ENCODE measurements around the gene PUM2.
"Not testable (repeated sequence)": the region's sequence is repeated elsewhere in the genome, so short reads cannot be mapped to it uniquely, and the experiment has no call there.

PUM2 gene

DNA sequence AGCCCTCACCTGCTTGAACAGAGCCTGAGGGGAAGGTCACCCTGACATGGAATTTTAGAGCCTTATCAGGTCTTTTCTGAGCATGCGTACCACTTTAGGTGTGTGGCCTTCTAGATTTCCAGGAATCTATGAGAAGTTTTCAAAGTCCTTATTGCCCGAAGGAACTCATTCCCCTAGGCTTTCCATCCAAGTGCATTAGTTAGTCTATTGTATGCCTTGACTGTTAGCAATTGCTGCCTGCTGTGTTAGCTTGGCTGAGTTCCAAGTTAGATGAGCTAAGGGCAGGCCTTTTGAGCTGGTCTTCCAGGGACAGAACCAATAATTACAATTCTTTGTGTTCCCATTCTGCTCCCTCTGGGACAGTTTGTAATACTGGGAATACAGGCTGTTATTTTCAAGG, 30.8 kb upstream of the PUM2 start:
- H3K27ac Mint-ChIP-seq: no peak overlapping the region
- H3K36me3 Mint-ChIP-seq (ENCODE audit: insufficient read depth): peaks cover 4% of the 10 kb centered on the region
- peaks cover 0 to 8% of the 10 kb centered on the region in 2 donors for H3K4me1 Mint-ChIP-seq (ENCODE audit: low read depth in 2 of 2)
- peaks cover 13 to 16% of the 10 kb centered on the region in 2 donors for H3K27me3 Mint-ChIP-seq
- DNase-seq: no peak
- H3K9me3 Mint-ChIP-seq: no peaks in the 10 kb centered on the region
- no peak overlapping the region for H3K4me3 Mint-ChIP-seq
- no peak for ATAC-seq (replicated peaks)

DNA sequence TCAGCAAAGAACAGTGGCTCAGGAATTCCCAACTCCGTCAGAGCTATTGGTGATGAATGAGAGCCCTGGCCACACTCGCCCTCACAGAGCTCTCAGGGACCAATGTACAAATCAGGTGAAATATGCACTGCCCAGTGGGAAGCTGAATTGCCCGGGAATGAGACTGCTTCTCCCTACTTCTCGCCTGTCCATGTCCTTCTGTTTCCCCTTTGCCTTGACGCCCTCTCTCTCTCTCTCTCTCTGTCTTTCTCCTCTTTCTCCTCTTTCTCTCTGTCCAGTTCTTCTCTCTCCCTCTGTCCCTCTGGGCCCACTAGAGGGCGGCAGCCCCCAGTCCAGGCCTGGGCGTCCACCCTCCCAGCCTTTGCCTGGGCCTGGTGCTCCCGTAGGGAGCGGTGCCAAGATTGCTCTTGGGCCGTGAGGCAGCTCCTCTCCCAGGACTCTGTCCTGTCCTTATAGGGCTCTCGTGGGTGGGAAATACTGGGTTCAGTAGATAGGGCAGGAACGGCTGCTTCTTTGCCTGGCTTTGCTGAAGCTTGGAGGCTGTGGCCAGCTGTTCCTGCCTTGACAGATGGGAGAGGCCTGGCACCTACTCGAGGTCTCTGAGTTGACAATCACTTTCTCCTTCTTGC, 28.4 kb upstream of the PUM2 start:
- ATAC-seq (replicated peaks) (no peak), DNase-seq (no peak)
- Mint-ChIP-seq H3K9me3 (no peaks in the 10 kb centered on the region), H3K27me3 (peaks cover 13 to 22% of the 10 kb centered on the region in 2 donors), H3K4me3 (no peak overlapping the region), H3K27ac (no peak overlapping the region), H3K4me1 (ENCODE audit: low read depth in 2 of 2) (peaks cover 0 to 5% of the 10 kb centered on the region in 2 donors), H3K36me3 (ENCODE audit: insufficient read depth) (peaks cover 4% of the 10 kb centered on the region)

DNA sequence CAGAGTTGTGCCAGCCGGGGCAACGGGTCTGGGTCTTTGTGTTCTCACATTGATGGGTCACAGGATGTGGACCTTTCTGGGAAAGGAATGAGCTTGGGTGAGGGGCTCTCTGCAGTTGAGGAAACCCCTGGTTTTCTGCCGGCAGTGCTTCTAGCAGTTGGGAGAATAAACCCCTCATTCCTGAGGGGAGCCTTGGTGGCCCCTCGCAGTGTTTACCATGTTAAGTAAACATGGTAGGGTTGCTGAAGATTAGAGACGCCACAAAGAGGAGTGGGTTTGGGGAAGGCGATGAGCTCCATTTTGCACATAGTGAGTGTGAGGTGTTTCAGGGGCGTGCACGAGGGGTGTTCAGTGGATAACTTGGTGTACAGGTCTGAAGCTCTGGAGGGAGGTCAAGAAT, 27.7 kb upstream of the PUM2 start:
- H3K4me1 Mint-ChIP-seq (ENCODE audit: low read depth in 2 of 2): peaks cover 0 to 4% of the 10 kb centered on the region in 2 donors
- H3K36me3 Mint-ChIP-seq (ENCODE audit: insufficient read depth): peaks cover 4% of the 10 kb centered on the region
- no peak for ATAC-seq (replicated peaks)
- no peak overlapping the region for H3K27ac Mint-ChIP-seq
- no peak for DNase-seq
- peaks cover 13 to 22% of the 10 kb centered on the region in 2 donors for H3K27me3 Mint-ChIP-seq
- H3K4me3 Mint-ChIP-seq: no peak overlapping the region
- H3K9me3 Mint-ChIP-seq: no peaks in the 10 kb centered on the region

DNA sequence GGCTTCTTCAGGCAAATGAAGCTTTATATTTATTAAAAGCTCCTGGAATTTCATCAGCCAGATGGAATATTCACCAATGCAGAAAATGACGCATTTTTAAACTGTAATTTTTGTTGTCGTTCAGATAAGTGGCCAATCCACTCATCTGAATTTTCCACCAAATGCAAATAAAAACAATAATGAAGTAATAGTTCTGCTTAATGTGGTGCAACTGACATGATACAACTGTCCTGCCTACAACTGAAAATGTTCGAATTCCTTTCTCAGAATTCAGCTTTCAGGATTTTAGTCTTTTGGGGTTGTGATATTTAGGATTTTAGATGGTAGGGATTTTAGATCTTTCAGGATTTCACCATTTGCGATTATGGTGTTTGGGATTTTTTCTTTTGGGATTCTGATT, 27.1 kb upstream of the PUM2 start:
- Mint-ChIP-seq H3K27me3 (peaks cover 13 to 22% of the 10 kb centered on the region in 2 donors), H3K27ac (no peak overlapping the region), H3K9me3 (no peaks in the 10 kb centered on the region), H3K4me3 (no peak overlapping the region), H3K4me1 (ENCODE audit: low read depth in 2 of 2) (no peaks in the 10 kb centered on the region), H3K36me3 (ENCODE audit: insufficient read depth) (peaks cover 4% of the 10 kb centered on the region)
- no peak for ATAC-seq (replicated peaks)
- DNase-seq: no peak

DNA sequence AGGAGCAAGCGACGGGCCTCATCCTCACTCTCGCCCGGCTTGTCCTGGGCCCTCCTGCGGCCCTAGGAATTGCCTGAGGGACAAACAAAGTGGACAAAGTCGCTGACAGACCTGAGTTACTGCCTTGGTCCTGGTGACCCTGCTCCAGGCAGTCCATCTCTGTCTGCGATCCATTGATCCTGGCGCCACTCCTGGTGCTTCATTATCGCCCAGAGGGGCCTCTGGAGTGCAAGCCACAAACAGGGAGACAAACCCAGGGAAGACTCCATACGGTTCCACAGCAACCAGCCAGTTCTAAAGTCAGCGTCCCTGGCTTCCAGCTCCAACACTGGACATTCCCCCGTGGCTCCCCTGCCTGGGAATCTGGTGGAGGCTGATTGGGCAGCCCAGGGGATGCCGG, 24.3 kb upstream of the PUM2 start:
- DNase-seq; H3K36me3 Mint-ChIP-seq (ENCODE audit: insufficient read depth): not testable (repeated sequence)
- peaks cover 29 to 32% of the 10 kb centered on the region in 2 donors for H3K27me3 Mint-ChIP-seq

DNA sequence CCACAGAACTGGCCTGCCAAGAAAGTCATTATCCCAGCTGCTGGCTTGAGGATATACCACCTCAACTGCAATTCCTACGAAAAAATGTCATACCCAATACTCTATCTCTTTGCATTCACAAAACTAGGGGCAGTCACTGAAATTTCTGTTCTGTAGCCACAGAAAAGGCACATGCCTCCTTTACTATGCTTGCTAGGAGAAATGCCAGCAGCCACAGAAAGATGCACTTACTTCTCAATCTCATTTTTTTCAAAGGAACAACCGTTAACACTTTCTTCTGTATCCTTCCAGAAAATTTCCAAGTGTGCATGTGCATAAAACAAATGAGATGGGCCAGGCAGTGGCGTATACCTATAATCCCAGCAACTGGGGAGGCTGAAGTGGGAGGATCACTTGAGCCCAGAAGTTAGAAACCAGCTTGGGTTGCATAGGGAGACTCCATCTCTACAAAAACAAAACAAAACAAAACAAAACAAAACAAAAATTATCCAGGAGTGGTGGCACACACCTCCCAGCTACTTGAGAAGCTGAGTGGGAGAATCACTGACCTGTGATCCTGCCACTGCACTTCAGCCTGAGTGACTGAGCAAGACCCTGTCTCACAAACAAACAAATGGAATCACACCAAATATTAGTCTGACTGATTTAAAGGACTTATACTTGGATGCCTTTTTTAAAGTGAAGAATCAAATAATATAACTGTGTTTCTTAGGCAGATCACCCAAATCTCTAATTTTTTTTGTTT, 22.4 kb upstream of the PUM2 start:
- DNase-seq (no peak), ATAC-seq (replicated peaks) (no peak)
- H3K4me1 Mint-ChIP-seq (ENCODE audit: low read depth in 2 of 2): no peaks in the 10 kb centered on the region

More for the DNA sequence above, 24.3 kb upstream of the PUM2 start:
- H3K9me3 Mint-ChIP-seq; H3K4me1 Mint-ChIP-seq (ENCODE audit: low read depth in 2 of 2); ATAC-seq (replicated peaks); H3K4me3 Mint-ChIP-seq; H3K27ac Mint-ChIP-seq: not testable (repeated sequence)

DNA sequence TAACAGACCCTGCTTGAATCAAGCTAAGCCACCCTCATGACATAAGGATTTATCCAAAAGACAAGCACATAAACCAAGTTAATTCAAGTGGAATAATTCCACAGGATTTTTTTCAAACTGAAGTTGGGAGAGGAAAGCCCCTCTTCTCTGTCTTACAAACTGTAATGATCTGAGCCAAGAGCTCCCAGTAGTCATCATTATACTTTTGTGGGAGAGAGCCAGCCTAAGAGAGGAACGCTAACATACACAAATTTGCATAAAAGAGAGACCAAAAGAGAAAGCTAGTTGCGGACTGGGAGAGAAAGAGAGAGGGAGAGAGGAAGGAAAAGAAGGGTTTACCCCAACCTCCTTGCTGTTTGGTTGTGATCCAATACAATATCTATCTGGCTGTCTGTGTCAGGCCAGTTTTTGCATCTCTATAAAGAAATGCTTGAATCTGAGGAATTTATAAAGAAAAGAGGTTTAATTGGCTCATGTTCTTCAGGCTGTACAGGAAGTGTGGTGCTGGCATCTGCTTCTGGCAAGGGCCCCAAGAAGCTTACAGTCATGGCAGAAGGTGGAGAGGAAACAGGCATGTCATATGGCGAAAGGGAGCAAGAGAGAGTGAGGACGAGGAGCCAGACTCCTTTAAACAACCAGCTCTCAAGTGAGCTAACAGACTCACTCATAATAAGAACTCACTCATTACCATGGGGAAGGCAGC, 20.8 kb upstream of the PUM2 start:
- Mint-ChIP-seq H3K27me3 (peaks cover 25 to 28% of the 10 kb centered on the region in 2 donors), H3K27ac (no peak overlapping the region)
- no peak for ATAC-seq (replicated peaks)

More for the DNA sequence above, 22.4 kb upstream of the PUM2 start:
- Mint-ChIP-seq H3K27me3 (peaks cover 30 to 35% of the 10 kb centered on the region in 2 donors), H3K9me3 (no peaks in the 10 kb centered on the region), H3K4me3 (no peak overlapping the region), H3K27ac (no peak overlapping the region), H3K36me3 (ENCODE audit: insufficient read depth) (no peaks in the 10 kb centered on the region)

DNA sequence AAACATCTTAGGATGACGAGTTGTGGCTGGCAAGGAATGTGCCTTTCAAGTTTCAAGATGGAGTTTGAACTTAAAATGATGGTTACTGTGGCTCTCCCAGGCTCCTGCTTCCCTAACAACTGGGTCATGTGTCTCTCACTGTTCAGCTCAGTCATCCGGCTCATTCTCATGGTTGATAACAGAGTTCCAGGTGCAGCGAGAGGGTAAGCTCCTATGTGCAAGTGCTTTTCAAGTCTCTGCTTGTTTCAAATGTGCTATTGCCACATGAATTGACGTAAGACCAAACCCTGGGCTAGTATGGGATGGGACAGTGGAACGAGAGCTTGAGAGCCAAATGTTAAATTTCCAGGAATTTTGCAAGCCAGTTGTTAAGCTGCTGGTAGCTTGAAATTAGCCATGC, 19.5 kb upstream of the PUM2 start:
- ATAC-seq (replicated peaks) (no peak), DNase-seq (no peak)
- Mint-ChIP-seq H3K4me1 (ENCODE audit: low read depth in 2 of 2) (no peaks in the 10 kb centered on the region), H3K9me3 (no peaks in the 10 kb centered on the region), H3K36me3 (ENCODE audit: insufficient read depth) (no peaks in the 10 kb centered on the region), H3K27me3 (peaks cover 21 to 28% of the 10 kb centered on the region in 2 donors), H3K27ac (no peak overlapping the region), H3K4me3 (no peak overlapping the region)

More for the DNA sequence above, 20.8 kb upstream of the PUM2 start:
- Mint-ChIP-seq H3K9me3 (no peaks in the 10 kb centered on the region), H3K36me3 (ENCODE audit: insufficient read depth) (no peaks in the 10 kb centered on the region), H3K4me1 (ENCODE audit: low read depth in 2 of 2) (no peaks in the 10 kb centered on the region), H3K4me3 (no peak overlapping the region)
- DNase-seq: no peak

DNA sequence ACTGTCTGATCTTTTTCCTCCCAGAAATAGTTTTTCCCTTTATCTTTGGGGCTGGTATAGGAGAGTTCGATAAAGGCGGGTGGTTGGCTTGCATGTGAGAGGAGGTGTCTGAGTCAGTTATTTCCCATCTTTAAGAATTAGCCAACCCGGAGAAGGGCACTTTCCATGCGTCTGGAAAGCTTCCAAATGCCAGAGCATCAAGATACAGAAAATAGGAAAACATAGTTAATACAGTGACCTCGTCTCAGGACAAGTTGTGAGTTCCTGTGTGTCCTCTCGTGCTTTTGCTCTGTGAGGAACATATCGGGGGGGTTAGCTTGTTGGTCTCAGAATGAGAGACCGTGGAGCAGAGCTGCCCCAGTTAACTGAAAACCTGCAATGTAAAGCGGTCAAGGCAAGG, 18.7 kb upstream of the PUM2 start:
- ATAC-seq (replicated peaks) (no peak), DNase-seq (no peak)
- Mint-ChIP-seq H3K27ac (no peak overlapping the region), H3K36me3 (ENCODE audit: insufficient read depth) (no peaks in the 10 kb centered on the region), H3K4me1 (ENCODE audit: low read depth in 2 of 2) (no peaks in the 10 kb centered on the region), H3K27me3 (peaks cover 19 to 28% of the 10 kb centered on the region in 2 donors), H3K9me3 (no peaks in the 10 kb centered on the region), H3K4me3 (no peak overlapping the region)

DNA sequence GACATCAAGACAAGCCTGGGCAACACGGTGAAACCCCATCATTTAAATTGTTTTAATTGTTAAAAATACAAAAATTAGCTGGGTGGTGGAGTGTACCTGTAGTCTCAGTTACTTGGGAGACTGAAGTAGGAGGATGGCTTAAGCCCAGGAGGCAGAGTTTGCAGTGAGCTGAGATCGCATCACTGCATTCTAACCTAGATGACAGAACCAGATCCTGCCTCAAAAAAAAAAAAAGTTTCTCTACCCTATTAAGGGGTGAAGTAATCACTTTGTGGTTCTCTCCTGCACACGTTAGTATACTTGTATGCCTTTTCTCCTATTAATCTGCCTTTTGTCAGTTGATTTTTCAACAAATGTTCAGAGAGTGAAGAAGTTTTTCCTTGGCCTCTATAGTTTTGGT, 18.1 kb upstream of the PUM2 start:
- H3K27ac Mint-ChIP-seq: no peak overlapping the region
- DNase-seq: no peak
- H3K27me3 Mint-ChIP-seq: peaks cover 19 to 28% of the 10 kb centered on the region in 2 donors
- H3K4me3 Mint-ChIP-seq: no peak overlapping the region
- H3K36me3 Mint-ChIP-seq (ENCODE audit: insufficient read depth): no peaks in the 10 kb centered on the region
- no peaks in the 10 kb centered on the region for H3K9me3 Mint-ChIP-seq
- no peak for ATAC-seq (replicated peaks)
- H3K4me1 Mint-ChIP-seq (ENCODE audit: low read depth in 2 of 2): no peaks in the 10 kb centered on the region

DNA sequence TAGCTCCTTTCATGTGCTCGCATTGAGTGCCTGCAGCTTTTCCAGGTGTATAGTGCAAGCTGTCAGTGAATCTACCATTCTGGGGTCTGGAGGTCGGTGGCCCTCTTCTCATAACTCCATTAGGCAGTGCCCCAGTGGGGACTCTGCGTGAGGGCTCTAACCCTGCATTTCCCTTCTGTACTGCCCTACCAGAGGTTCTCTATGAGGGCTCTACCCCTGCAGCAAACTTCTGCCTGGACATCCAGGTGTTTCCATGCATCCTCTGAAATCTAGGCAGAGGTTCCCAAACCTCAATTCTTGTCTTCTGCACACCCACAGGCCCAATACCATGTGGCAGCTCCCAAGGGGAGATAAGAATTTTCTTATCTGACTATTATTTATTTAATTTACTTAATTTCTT, 17.3 kb upstream of the PUM2 start:
- H3K27me3 Mint-ChIP-seq: peaks cover 19 to 28% of the 10 kb centered on the region in 2 donors
- H3K36me3 Mint-ChIP-seq (ENCODE audit: insufficient read depth); H3K27ac Mint-ChIP-seq; ATAC-seq (replicated peaks); H3K9me3 Mint-ChIP-seq; H3K4me1 Mint-ChIP-seq (ENCODE audit: low read depth in 2 of 2); H3K4me3 Mint-ChIP-seq; DNase-seq: not testable (repeated sequence)

DNA sequence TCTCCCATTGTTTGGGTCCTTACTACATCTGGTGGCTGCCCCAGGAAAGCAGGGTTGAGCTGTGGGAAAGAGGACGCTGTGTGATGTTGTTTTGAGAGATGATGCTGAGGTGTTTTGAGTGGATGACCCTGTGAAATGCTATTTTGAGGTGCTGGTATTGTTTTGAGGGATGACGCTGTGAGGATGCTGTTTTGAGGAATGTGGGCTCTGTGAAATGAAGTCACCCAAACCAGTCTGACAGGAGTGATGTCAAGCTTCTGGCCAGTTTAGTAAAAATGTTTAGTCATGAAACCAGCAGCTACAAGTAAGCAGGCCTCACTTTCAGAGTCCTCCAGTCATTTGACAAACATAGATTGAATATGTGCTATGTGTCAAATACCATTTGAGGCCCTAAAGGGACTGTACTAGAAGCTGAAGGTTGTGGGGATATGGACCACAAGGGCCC, 16.1 kb upstream of the PUM2 start:
- Mint-ChIP-seq H3K36me3 (ENCODE audit: insufficient read depth) (no peaks in the 10 kb centered on the region), H3K27me3 (peaks cover 16 to 20% of the 10 kb centered on the region in 2 donors), H3K4me1 (ENCODE audit: low read depth in 2 of 2) (no peaks in the 10 kb centered on the region), H3K27ac (no peak overlapping the region), H3K9me3 (no peaks in the 10 kb centered on the region), H3K4me3 (no peak overlapping the region)
- DNase-seq (no peak), ATAC-seq (replicated peaks) (no peak)

DNA sequence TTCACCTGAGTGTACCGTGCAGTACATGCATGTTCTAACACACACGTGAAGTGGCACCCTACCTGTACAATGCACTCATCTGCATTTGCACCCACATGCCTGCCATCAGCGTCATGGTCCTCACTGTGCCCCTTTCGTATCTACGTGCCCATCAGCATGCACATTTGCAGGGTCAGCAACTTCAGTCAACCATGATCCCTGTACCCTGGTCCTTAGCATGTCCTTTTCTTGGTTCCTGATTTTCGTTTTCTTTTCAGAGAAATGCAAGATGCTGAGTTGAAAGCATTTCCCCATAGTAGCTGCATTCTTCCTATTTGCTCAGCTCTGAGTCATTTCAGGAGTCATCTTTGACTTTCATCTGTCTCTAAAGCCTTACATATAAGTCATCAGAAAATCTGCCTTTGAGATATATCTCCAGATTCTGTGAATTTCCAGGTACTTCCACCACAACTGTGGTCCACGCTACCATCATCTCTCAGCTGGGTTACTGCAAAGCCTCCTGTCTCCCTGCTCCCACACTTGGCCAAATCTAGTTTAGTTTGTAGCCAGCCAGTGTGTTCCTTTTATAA, 14.7 kb upstream of the PUM2 start:
- DNase-seq (no peak), ATAC-seq (replicated peaks) (no peak)
- H3K9me3 Mint-ChIP-seq: no peaks in the 10 kb centered on the region
- peaks cover 9 to 13% of the 10 kb centered on the region in 2 donors for H3K27me3 Mint-ChIP-seq
- H3K27ac Mint-ChIP-seq: no peak overlapping the region
- H3K4me1 Mint-ChIP-seq (ENCODE audit: low read depth in 2 of 2): no peaks in the 10 kb centered on the region
- H3K4me3 Mint-ChIP-seq: no peak overlapping the region
- no peaks in the 10 kb centered on the region for H3K36me3 Mint-ChIP-seq (ENCODE audit: insufficient read depth)

All from effector memory CD8-positive, alpha-beta T cell (primary cell).